AG08395 (cell line): Measurements from ENCODE around the gene MYRF.

Experiments used
- DNase-seq: peaks from one replicate; pipeline ENCODE4 v3.0.0; 2012; ENCODE audit warnings: mixed read lengths, low spot score

Gene MYRF

GRCh38 chr11:61795459-61795858, 43.0 kb downstream of the MYRF start:
- no peak for DNase-seq

- no peak for DNase-seq
Measured at GRCh38 chr11:61795876-61796526, 43.6 kb downstream of the MYRF start.

- DNase-seq: peak; percentile 79
Measured at GRCh38 chr11:61797263-61797944, 45.0 kb downstream of the MYRF start.

- DNase-seq: no peak
Measured at GRCh38 chr11:61799665-61800284, 47.3 kb downstream of the MYRF start.

- no peak for DNase-seq
Measured at GRCh38 chr11:61800331-61801281, 48.2 kb downstream of the MYRF start.

- DNase-seq: no peak
Measured at GRCh38 chr11:61802605-61803004, 50.2 kb downstream of the MYRF start.

GRCh38 chr11:61803889-61804647, 51.6 kb downstream of the MYRF start:
- DNase-seq: no peak

- DNase-seq: no peak
Measured at GRCh38 chr11:61805146-61805545, 52.7 kb downstream of the MYRF start.

GRCh38 chr11:61806785-61807184, 54.3 kb downstream of the MYRF start:
- no peak for DNase-seq

- DNase-seq: no peak
Measured at GRCh38 chr11:61810671-61811175, 58.3 kb downstream of the MYRF start.

- no peak for DNase-seq
Measured at GRCh38 chr11:61811831-61812230, 59.4 kb downstream of the MYRF start.

- no peak for DNase-seq
Measured at GRCh38 chr11:61812736-61813411, 60.4 kb downstream of the MYRF start.

- DNase-seq: no peak
Measured at GRCh38 chr11:61814247-61814957, 62.0 kb downstream of the MYRF start.

- DNase-seq: peak; percentile 98
Measured at GRCh38 chr11:61814958-61815789, 62.7 kb downstream of the MYRF start.

- peak; percentile 65 for DNase-seq
Measured at GRCh38 chr11:61815790-61816735, 63.6 kb downstream of the MYRF start.

GRCh38 chr11:61816736-61817455, 64.5 kb downstream of the MYRF start, which contains the start of gene FADS1:
TSS of gene FADS1 (minus strand) at chr11:61817003. CDS start at chr11:61816929, 74 bp downstream.
- DNase-seq: peak; percentile 94
